H1 (cell line): ENCODE data around the gene TTC23. TPM values are rescaled to one million over a fixed set of nuclear protein-coding genes. Genes with fewer than 3 reads are reported as not detected.

Experiments
- CTCF ChIA-PET: fragments of 300-600 bp; sonication (Branson Sonifier 250); formaldehyde crosslinking; loops from one replicate; lab custom pipeline; 2021; ENCODE audit not compliant: partially characterized antibody; lab: Charles Lee
- POLR2A ChIA-PET: fragments of 300-600 bp; sonication (Branson Sonifier 250); formaldehyde crosslinking; loops from one replicate; lab custom pipeline; 2021; ENCODE audit warnings: inconsistent platforms; ENCODE audit not compliant: partially characterized antibody; lab: Charles Lee
- DNase-seq, 2 experiments: peaks; one replicate each; pipeline versions ENCODE4 v3.0.0 to v3.0.0-alpha.2; 2010 to 2022; ENCODE audit warnings: low spot score in 2 of 2, low read depth in 1 of 2, mixed read lengths in 1 of 2
- FAIRE-seq: peaks from 2 replicates; lab custom pipeline; 2011; peaks lifted over from hg19 to GRCh38; lab: Jason Lieb, UNC
- H2AFZ ChIP-seq: 2 replicates; pipeline ENCODE4 v1.8.1; 2012; ENCODE audit warnings: low read length, inconsistent platforms
- H2AK5ac ChIP-seq: 2 replicates; pipeline ENCODE4 v1.6.1; 2013; ENCODE audit warnings: low read depth, low read length
- H2BK120ac ChIP-seq: replicated peaks from 2 replicates; pipeline ENCODE3; 2013; ENCODE audit warnings: low read depth, low read length, inconsistent platforms
- H2BK12ac ChIP-seq: 2 replicates; pipeline ENCODE4 v1.6.1; 2013; ENCODE audit warnings: low read depth, low read length
- H2BK15ac ChIP-seq: 2 replicates; pipeline ENCODE4 v1.6.1; 2013; ENCODE audit warnings: low read length
- H2BK20ac ChIP-seq: 2 replicates; pipeline ENCODE4 v1.6.1; 2013; ENCODE audit warnings: low read length
- H2BK5ac ChIP-seq: 2 replicates; pipeline ENCODE4 v1.6.1; 2013; ENCODE audit warnings: low read depth, low read length
- H3K14ac ChIP-seq: 2 replicates; pipeline ENCODE4 v1.6.1; 2013; ENCODE audit warnings: inconsistent platforms; ENCODE audit not compliant: insufficient read length
- H3K18ac ChIP-seq: 2 replicates; pipeline ENCODE4 v1.6.1; 2013; ENCODE audit warnings: low read length; ENCODE audit errors: extremely low read depth
- H3K23ac ChIP-seq: 2 replicates; pipeline ENCODE4 v1.6.1; 2013; ENCODE audit warnings: inconsistent platforms; ENCODE audit not compliant: insufficient read length
- H3K23me2 ChIP-seq: 2 replicates; pipeline ENCODE4 v1.6.1; 2013; ENCODE audit warnings: low read depth, low read length
- H3K27ac ChIP-seq: 2 replicates; pipeline ENCODE4 v1.6.1; 2011; ENCODE audit warnings: low read depth, low read length, inconsistent platforms
- H3K27me3 ChIP-seq, 4 experiments: replicated peaks in 1 of 4; 1 replicate in 1 of 4; 2 replicates in 3 of 4; pipeline versions ENCODE4 v1.6.1 to v1.8.1; 2011 to 2013; ENCODE audit warnings: low read length in 3 of 4, mild to moderate bottlenecking in 3 of 4, inconsistent platforms in 2 of 4, mixed read lengths in 2 of 4, moderate library complexity in 1 of 4; ENCODE audit not compliant: control insufficient read depth in 3 of 4, insufficient read depth in 3 of 4; ENCODE audit errors: extremely low read depth in 1 of 4
- H3K36me3 ChIP-seq, 4 experiments: 2 replicates each; pipeline versions ENCODE4 v1.6.1 to v1.8.1; 2011 to 2013; ENCODE audit warnings: mild to moderate bottlenecking in 4 of 4, low read length in 3 of 4, moderate library complexity in 2 of 4, control low read depth in 1 of 4, inconsistent platforms in 1 of 4; ENCODE audit not compliant: insufficient read depth in 4 of 4, control insufficient read depth in 2 of 4
- H3K4ac ChIP-seq: replicated peaks from 2 replicates; pipeline ENCODE3; 2013; ENCODE audit warnings: low read length, low read depth, mixed read lengths, inconsistent platforms; ENCODE audit not compliant: insufficient read length
- H3K4me1 ChIP-seq, 4 experiments: replicated peaks in 1 of 4; 1 replicate in 1 of 4; 2 replicates in 3 of 4; pipeline versions ENCODE4 v1.6.1 to v1.8.1; 2011 to 2013; ENCODE audit warnings: low read length in 3 of 4, inconsistent platforms in 2 of 4, mixed read lengths in 1 of 4; ENCODE audit not compliant: insufficient read depth in 4 of 4, control insufficient read depth in 3 of 4
- H3K4me2 ChIP-seq, 2 experiments: 2 replicates each; pipeline versions ENCODE4 v1.6.1 to v1.8.1; 2011 to 2013; ENCODE audit warnings: low read depth in 2 of 2, low read length in 2 of 2, control low read depth in 1 of 2, inconsistent platforms in 1 of 2, mild to moderate bottlenecking in 1 of 2; ENCODE audit not compliant: insufficient read depth in 1 of 2
- H3K4me3 ChIP-seq, 4 experiments: fragments of 200-600, 300-600 bp in 1 of 4; sonication (generic), shearing (Covaris generic), sonication (Bioruptor Twin) in 1 of 4; 2 replicates each; pipeline versions ENCODE4 v1.5.1 to v1.8.1; 2011 to 2016; ENCODE audit warnings: low read length in 4 of 4, low read depth in 3 of 4, control low read depth in 2 of 4, inconsistent platforms in 2 of 4, mild to moderate bottlenecking in 2 of 4, mixed read lengths in 1 of 4, moderate library complexity in 1 of 4; ENCODE audit not compliant: insufficient read depth in 2 of 4; ENCODE audit errors: extremely low read depth in 1 of 4
- H3K56ac ChIP-seq: replicated peaks from 2 replicates; pipeline ENCODE3; 2013; ENCODE audit warnings: low read depth, mild to moderate bottlenecking, mixed read lengths, low read length, inconsistent platforms; ENCODE audit not compliant: insufficient read length
- H3K79me1 ChIP-seq: 2 replicates; pipeline ENCODE4 v1.6.1; 2013; ENCODE audit warnings: low read depth, low read length, control low read depth
- H3K79me2 ChIP-seq, 2 experiments: 2 replicates each; pipeline versions ENCODE4 v1.6.1 to v1.8.1; 2012 to 2013; ENCODE audit warnings: low read length in 2 of 2, mild to moderate bottlenecking in 2 of 2, inconsistent platforms in 1 of 2; ENCODE audit not compliant: insufficient read depth in 2 of 2, control insufficient read depth in 1 of 2
- H3K9ac ChIP-seq, 4 experiments: replicated peaks in 1 of 4; 1 replicate in 1 of 4; 2 replicates in 3 of 4; pipeline versions ENCODE4 v1.6.1 to v1.8.1; 2011 to 2013; ENCODE audit warnings: low read depth in 3 of 4, low read length in 3 of 4, control low read depth in 2 of 4, mild to moderate bottlenecking in 2 of 4, moderate library complexity in 2 of 4, inconsistent platforms in 1 of 4; ENCODE audit errors: extremely low read depth in 1 of 4
- H3K9me3 ChIP-seq, 2 experiments: 2 replicates each; pipeline versions ENCODE4 v1.6.1 to v1.8.1; 2012 to 2013; ENCODE audit warnings: mild to moderate bottlenecking in 2 of 2, moderate library complexity in 2 of 2, control low read depth in 1 of 2, inconsistent platforms in 1 of 2, low read depth in 1 of 2, low read length in 1 of 2, mixed read lengths in 1 of 2; ENCODE audit not compliant: insufficient read depth in 2 of 2
- H4K20me1 ChIP-seq, 2 experiments: replicated peaks in 1 of 2; 2 replicates each; pipeline versions ENCODE3 to v1.8.1; 2011 to 2013; ENCODE audit warnings: inconsistent platforms in 2 of 2, low read length in 2 of 2, mild to moderate bottlenecking in 1 of 2; ENCODE audit not compliant: insufficient read depth in 2 of 2, control insufficient read depth in 1 of 2
- H4K5ac ChIP-seq: 2 replicates; pipeline ENCODE4 v1.6.1; 2013; ENCODE audit warnings: low read length, low read depth, mixed read lengths, inconsistent platforms; ENCODE audit not compliant: insufficient read length
- H4K8ac ChIP-seq: 2 replicates; pipeline ENCODE4 v1.8.0; 2013; ENCODE audit warnings: mild to moderate bottlenecking, moderate library complexity, low read length, inconsistent platforms; ENCODE audit not compliant: insufficient read depth; ENCODE audit errors: extremely low read depth
- H4K91ac ChIP-seq: replicated peaks from 2 replicates; pipeline ENCODE3; 2013; ENCODE audit warnings: low read length, mixed read lengths, inconsistent platforms; ENCODE audit not compliant: insufficient read length
- MAFK ChIP-seq: IDR thresholded peaks from 2 replicates; pipeline ENCODE4 v1.6.1; 2012; ENCODE audit warnings: low read depth, mild to moderate bottlenecking, improper control_type of control experiment, low read length
- WGBS, 2 experiments: shearing (Covaris generic) in 1 of 2; methylation state at CpG; one replicate each; pipeline versions ENCODE4 v1.1.6 to v1.1.7; 2013 to 2015; ENCODE audit warnings: low lambda C conversion rate in 2 of 2, mixed read lengths in 2 of 2, inconsistent platforms in 1 of 2, low coverage in 1 of 2, missing lambda C conversion rate in 1 of 2; ENCODE audit not compliant: insufficient replicate concordance in 2 of 2, insufficient coverage in 1 of 2, insufficient read length in 1 of 2; ENCODE audit errors: extremely low coverage in 1 of 2, missing lambda C conversion rate in 1 of 2; 5-methylcytosine and 5-hydroxymethylcytosine counted together
- polyA plus RNA-seq, 7 experiments: library from polyadenylated mRNA; depleted of rRNA in 3 of 7; stranded (reverse) in 5 of 7; unstranded in 2 of 7; fragments of >200 nt in 5 of 7; fragments of 200-250 nt in 2 of 7; gene quantifications; 1 replicate in 5 of 7; 2 replicates in 1 of 7; 4 replicates in 1 of 7; pipeline versions ENCODE4 v1.2.1 to v1.2.3, GENCODE V29; 2011 to 2013; ENCODE audit warnings: missing spikeins in 2 of 7, mixed read lengths in 2 of 7
- total RNA-seq: library from RNA; stranded (reverse); fragmentation: NEBNext Ultra II Directional; extraction: Animal tissue kit (Norgen Biotek cat#: 25700); gene quantifications from 2 replicates; pipeline ENCODE4 v1.2.1, GENCODE V29; 2021

TTC23 gene
- total and polyA plus RNA-seq, 2 of the 8 experiments (the other 6 are each of a cell fraction or from before 2014, with no cell fraction given): 4.8 to 23.0 TPM

DNA sequence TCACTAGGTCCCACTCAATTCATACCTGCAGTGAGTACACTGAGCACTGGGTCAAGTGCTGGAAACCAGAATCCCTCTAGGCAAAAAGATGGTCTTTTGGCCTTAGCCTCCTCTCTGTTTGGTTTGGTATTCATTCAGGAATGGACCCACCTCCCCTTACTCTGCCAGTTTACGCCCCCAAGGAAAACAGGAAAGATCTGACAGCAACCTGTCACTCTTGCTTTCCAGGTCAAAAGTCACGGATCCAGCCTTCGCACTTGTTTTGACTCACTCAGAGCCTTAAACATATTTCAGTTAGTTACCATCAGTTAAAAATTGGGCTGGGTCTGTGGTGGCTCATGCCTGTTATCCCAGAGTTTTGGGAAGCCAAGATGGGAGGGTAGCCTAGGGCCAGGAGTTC lies 76.4 kb downstream of the TTC23 start:
- 92% methylated on average over 3 of the region's 3 CpGs; no CpG with 5 or more reads in 1 of the 2 experiments for WGBS, 2 experiments
- Histone ChIP-seq H3K27ac (no peak overlapping the region), H2BK120ac (no peak overlapping the region), H3K9me3 (no peaks in the 10 kb centered on the region), H2BK5ac (no peak overlapping the region), H4K5ac (no peak overlapping the region), H3K23ac (no peak overlapping the region), H2BK12ac (no peak overlapping the region), H3K27me3 (no peaks in the 10 kb centered on the region), H3K18ac (no peak overlapping the region), H3K9ac (no peak overlapping the region), H3K4me2 (no peak overlapping the region), H3K4me3 (no peak overlapping the region), H3K14ac (no peak overlapping the region), H3K79me2 (no peaks in the 10 kb centered on the region), H4K91ac (no peak overlapping the region), H4K8ac (no peak overlapping the region), H3K36me3 (no peaks in the 10 kb centered on the region; a peak in 1 of 8 replicates), H2BK15ac (no peak overlapping the region), H3K23me2 (no peaks in the 10 kb centered on the region), H4K20me1 (no peaks in the 10 kb centered on the region), H3K79me1 (no peaks in the 10 kb centered on the region), H3K4ac (no peak overlapping the region), H2BK20ac (no peak overlapping the region), H3K4me1 (no peaks in the 10 kb centered on the region; a peak in 1 of 7 replicates), H2AFZ (no peak overlapping the region), H2AK5ac (no peak overlapping the region), H3K56ac (no peak overlapping the region)
- ChIA-PET POLR2A (no interaction called here), CTCF (interaction anchor here (1.0 kb wide), 1 partner anchor 40 kb away, joined by 3 read pairs; no protein-coding TSS in a partner anchor)
- no peak for FAIRE-seq
- no peak for TF ChIP-seq MAFK
- DNase-seq: no peak
